GM06990 (cell line): ENCODE data around the gene TTC27.

ENCODE experiments used
- DNase-seq: peaks from one replicate; pipeline ENCODE4 v3.0.0-alpha.2; 2011; ENCODE audit not compliant: insufficient read length; ENCODE audit errors: extremely low read depth
- H3K27me3 ChIP-seq: replicated peaks from 2 replicates; pipeline ENCODE4 v1.6.0; 2011; ENCODE audit warnings: low read length; ENCODE audit not compliant: control insufficient read depth, insufficient read depth
- H3K36me3 ChIP-seq: 2 replicates; pipeline ENCODE4 v1.5.1; 2011; ENCODE audit warnings: low read length; ENCODE audit not compliant: control insufficient read depth, insufficient read depth
- H3K4me3 ChIP-seq: replicated peaks from 2 replicates; pipeline ENCODE4 v1.5.1; 2011; ENCODE audit warnings: low read depth, mild to moderate bottlenecking, control low read depth, low read length
- CTCF ChIP-seq: IDR thresholded peaks from 2 replicates; pipeline ENCODE4 v1.5.1; 2011; ENCODE audit warnings: low read length, control low read depth, mild to moderate bottlenecking, inconsistent platforms; ENCODE audit not compliant: insufficient read depth, poor library complexity, severe bottlenecking

The TTC27 gene

GRCh38 chr2:32798829-32799228, 171.0 kb downstream of the TTC27 start:
- Histone ChIP-seq H3K36me3 (no peaks in the 10 kb centered on the region), H3K4me3 (no peak overlapping the region), H3K27me3 (no peaks in the 10 kb centered on the region)
- no peak for TF ChIP-seq CTCF
- DNase-seq, result no peak

- no peak for DNase-seq
- no peak overlapping the region for H3K4me3 ChIP-seq
- H3K27me3 ChIP-seq, result no peaks in the 10 kb centered on the region
- TF ChIP-seq CTCF, result no peak
- H3K36me3 ChIP-seq, result no peaks in the 10 kb centered on the region
Measured at GRCh38 chr2:32801741-32802140, 173.9 kb downstream of the TTC27 start.

- H3K36me3 ChIP-seq, result no peaks in the 10 kb centered on the region
- no peak for DNase-seq
- H3K4me3 ChIP-seq, result no peak overlapping the region
- no peak for TF ChIP-seq CTCF
- no peaks in the 10 kb centered on the region for H3K27me3 ChIP-seq
Measured at GRCh38 chr2:32802877-32803276, 175.0 kb downstream of the TTC27 start.

GRCh38 chr2:32804205-32804604, 176.4 kb downstream of the TTC27 start:
- Histone ChIP-seq H3K4me3 (no peak overlapping the region), H3K27me3 (no peaks in the 10 kb centered on the region), H3K36me3 (no peaks in the 10 kb centered on the region)
- no peak for DNase-seq
- TF ChIP-seq CTCF, result no peak

GRCh38 chr2:32805104-32806095, 177.6 kb downstream of the TTC27 start:
- no peak for TF ChIP-seq CTCF
- H3K27me3 ChIP-seq, result no peaks in the 10 kb centered on the region
- H3K36me3 ChIP-seq, result no peaks in the 10 kb centered on the region
- H3K4me3 ChIP-seq, result no peak overlapping the region
- DNase-seq, result no peak
